Left forelimb (tissue), 1 donor: ENCODE results near the gene GUCA2A.

Experiments
- DNase-seq: peaks from one replicate; pipeline ENCODE4 v3.0.0-alpha.2; 2018; ENCODE audit warnings: low spot score

Gene GUCA2A

GRCh38 chr1:42176902-42177519, 12.5 kb upstream of the GUCA2A start:
- DNase-seq: no peak

- DNase-seq: no peak
These were observed 10.9 kb upstream of the GUCA2A start for GRCh38 chr1:42175314-42176054.

GRCh38 chr1:42173961-42174735, 9.6 kb upstream of the GUCA2A start:
- DNase-seq: no peak

- no peak for DNase-seq
These were observed 8.8 kb upstream of the GUCA2A start for GRCh38 chr1:42173155-42173933.

DNA sequence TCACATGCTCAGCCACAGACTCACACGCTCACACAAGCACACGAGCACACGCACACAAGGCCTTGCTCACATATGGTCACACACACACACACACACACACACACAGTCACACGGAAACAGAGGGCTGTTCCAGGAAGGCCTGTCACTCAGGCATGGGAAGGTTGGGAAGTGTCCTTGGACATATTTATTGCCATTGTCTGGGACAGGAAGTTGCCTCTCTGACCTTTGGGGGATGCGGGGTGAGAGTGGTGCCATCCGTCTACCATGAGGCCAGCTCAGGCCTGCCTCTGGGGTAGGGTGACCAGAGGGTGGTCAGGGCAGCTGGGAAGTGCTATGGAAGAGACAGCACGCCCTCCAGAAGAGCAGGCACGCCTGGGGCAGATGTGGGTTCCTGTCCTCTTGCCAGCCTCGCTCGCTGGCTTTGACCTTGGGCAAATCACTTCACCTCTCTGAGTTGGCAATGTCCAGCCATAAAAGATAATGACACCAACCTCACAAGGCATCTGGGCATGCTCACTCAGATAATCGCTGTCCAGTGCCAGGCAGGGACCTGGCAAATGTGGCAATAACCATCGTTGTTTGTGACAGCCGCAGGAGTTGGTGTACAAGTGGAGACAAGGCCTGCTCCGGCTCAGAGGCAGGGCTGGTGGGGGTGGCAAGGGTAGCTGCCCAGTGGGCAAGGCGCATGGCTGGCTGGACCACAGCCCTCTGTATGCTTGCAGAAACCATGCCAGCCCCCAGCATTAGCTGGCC, 8.0 kb upstream of the GUCA2A start:
- no peak for DNase-seq

- no peak for DNase-seq
These were observed 7.2 kb upstream of the GUCA2A start for GRCh38 chr1:42171679-42172266.

DNA sequence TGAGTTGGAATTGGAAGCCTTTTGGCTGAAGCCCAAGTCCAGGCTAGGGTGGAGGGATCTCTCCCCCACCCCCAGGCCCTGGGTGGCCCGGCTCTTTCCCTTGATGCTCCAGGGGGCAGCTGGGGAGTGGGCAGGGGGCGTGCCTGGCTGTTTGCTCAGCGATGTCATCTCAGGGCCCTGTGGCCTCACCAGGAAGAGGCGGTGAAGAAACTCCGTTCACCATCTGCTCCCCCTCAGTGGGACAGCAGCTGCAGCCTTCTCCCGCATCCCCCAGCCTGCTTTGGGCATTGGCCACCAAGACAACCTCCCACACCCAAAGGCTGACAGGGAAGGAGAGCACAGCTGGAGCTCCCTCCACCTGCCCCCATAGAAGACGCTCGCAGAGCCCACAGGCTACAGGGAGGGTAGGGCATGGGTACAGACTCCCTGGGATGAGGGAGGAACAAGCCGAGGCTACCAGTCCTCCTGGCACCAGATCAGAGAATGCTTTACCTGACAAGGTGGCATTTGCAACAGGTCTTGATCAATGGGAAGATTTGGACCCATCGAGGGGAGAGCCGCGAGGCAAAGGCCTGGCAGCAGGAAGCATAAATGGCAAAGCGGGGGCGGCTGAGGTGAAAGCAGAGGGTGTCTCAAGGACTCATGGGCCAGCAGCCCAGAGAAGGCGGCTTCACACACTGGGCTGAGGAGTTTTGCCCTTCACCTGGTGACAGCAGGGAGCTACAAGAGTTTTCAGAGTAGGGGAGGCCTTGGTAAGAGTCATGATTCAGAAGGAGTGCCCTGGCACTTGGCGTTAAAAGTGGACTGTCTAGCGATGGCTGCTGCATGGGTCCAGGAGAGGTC, 6.5 kb upstream of the GUCA2A start:
- DNase-seq: no peak

GRCh38 chr1:42168763-42169162, 4.2 kb upstream of the GUCA2A start:
- DNase-seq: no peak

DNA sequence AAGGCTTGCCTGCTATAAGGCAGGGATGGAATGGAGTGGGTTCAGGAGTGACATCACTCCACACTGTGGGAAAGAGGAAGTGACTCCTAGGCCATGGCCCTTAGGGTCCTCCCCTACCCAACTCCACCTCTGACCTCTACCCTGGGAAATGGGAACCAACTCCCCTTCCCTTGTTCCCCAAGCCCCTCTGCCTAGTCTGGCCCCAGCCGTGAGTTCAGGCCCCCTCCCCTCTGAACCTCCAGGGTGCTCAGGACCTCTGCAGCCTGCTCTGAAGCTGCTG, 3.8 kb upstream of the GUCA2A start:
- no peak for DNase-seq

DNA sequence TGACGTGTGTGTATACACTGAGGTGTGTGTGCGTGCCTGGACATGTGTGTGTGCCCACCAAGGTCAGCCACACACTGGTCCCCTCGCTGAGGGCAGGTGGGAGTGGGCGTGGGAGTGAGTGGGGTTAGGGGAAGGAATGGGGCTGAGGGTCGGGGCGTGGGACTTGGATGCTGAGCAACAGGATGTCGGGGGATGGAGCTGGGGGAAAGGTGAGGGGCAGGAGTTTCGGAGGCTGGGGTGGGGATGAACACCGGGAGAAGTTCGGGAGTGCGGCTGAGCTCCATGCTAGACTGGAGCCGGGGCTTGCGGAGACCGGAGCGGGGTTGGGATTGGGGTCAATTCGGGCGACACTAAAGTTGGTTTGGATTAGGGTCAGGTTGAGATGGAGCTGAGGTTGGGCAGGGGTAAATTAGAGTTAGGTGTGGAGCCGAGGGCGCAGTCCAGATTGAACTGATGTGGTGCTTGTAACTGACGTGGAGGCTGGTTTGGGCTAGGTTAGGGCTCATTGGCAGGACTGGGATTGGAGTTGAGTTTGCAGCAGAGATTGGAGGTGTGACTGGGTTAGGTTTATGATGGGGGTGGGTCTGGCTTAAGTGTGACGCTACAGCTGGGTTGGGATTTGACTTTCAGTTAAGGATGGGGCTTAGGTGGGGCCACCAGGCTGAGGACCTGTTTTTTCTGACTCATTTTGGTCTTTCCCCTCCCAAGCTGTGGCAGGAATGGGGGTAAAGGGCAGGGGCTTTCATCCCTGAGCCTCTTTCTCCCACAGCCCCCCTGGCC, 3.3 kb upstream of the GUCA2A start:
- no peak for DNase-seq

- DNase-seq: no peak
These were observed 1.1 kb upstream of the GUCA2A start for GRCh38 chr1:42165511-42166210.

DNA sequence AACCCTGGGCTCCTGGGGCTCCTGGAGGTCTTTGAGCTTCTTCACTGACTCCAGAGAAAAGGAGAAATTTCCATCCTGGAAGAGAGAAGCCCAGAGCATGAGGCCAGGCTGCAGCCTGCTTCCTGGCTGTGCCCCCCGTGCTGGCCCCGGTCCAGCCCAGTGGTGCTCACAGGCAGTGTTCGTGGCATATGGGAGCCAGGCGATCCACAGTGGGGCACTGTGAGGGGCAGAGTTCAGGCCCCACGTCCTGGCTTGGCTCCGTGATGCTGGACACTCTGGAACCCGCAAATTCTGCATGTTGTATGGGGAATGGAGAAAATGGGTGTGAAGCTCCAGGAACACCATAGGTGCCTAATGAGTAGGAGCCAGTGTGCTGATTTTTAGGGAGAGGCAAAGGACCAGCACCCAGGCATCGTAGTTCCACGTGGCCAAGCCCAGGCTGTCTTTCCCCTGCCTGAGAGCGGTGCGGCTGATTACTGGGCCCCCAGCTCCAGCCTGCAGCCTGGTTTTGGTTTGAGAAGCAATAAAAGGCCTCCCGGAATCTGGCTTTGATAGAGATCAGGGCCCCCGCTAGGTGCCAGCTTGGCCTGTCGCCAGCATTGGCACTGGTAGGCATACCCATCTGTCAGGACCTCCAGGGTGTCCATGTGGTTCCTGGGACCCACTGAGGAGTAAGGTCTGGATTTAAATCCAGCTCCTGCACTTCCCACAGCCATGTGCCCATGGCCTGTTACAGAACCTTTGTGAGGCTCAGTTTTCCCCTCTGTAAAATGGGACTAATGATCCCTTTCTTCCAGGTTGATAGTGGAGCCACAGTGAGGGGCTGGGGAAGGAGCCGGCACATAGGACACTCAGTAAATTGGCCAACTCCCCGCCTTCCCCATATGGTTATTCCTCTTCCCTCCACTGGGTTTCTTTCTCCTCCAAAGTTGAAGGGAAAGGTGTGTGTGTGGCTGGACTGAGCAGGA, 725 bp downstream of the GUCA2A start:
- no peak for DNase-seq

GRCh38 chr1:42163114-42163513, 1.4 kb downstream of the GUCA2A start:
- DNase-seq: no peak

- no peak for DNase-seq
These were observed 2.4 kb downstream of the GUCA2A start for GRCh38 chr1:42162181-42162580.

- DNase-seq: no peak
These were observed 6.4 kb downstream of the GUCA2A start for GRCh38 chr1:42158189-42158588.

DNA sequence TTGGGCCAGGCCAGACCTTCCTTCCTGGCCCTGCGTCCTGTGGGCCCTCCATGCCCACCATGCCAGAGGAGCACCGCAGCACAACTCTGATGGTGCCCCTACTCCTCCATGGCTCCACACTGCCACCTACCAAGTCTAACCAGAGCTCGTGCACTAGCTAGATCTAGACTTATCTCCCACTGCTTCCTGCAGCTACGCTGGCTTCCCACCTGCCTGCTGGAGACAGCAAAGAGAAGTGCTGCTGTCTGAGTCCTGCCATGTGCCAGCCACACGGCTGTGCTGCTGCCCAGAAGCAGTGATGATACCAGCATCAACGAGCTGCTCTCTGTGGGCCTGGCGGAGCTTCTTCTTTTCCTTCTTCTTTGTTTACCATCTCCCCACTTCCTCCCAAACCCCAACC, 6.9 kb downstream of the GUCA2A start:
- no peak for DNase-seq

DNA sequence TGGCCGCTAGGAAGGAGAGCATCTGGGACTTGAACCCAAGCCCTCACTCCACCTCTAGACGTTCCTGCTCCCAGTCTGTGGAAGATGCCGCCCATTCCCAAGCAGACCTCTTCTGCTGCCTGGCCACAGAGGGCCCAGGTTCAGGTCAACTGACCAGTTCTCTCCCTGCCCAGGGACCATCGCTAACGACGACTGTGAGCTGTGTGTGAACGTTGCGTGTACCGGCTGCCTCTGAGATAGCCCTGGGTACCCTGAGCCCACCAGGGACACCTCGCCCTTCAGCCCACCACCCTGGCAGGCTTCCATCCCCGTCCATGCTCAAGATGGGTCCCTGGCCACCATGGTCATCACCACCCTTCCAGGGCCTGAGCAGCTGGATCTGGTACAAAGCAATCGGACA, 9.2 kb downstream of the GUCA2A start:
- no peak for DNase-seq

GRCh38 chr1:42154685-42155084, 9.9 kb downstream of the GUCA2A start:
- no peak for DNase-seq
